SU-DHL-6 (cell line): Measurements from ENCODE around the gene PSMB8.

Experiments used
- H2AFZ ChIP-seq: fragments of 200-600 bp; sonication (generic); 2 replicates; pipeline ENCODE4 v1.6.1; 2014; ENCODE audit warnings: low read depth, mild to moderate bottlenecking, moderate library complexity, mixed read lengths, antibody characterized with exemption, low read length; ENCODE audit not compliant: severe bottlenecking
- H3F3A ChIP-seq: fragments of 200-600 bp; shearing (Covaris generic); 2 replicates; pipeline ENCODE4 v1.6.0; 2016; ENCODE audit warnings: antibody characterized with exemption, mild to moderate bottlenecking; ENCODE audit not compliant: insufficient read depth
- H3K27ac ChIP-seq: fragments of 200-600 bp; sonication (generic); 2 replicates; pipeline ENCODE4 v1.5.1; 2016; ENCODE audit warnings: low read depth, mild to moderate bottlenecking, low read length, moderate library complexity, mixed read lengths
- H3K27me3 ChIP-seq: fragments of 200-600 bp; sonication (generic), shearing (Covaris generic); 2 replicates; pipeline ENCODE4 v1.6.0; 2014; ENCODE audit warnings: mild to moderate bottlenecking, low read length
- H3K36me3 ChIP-seq: fragments of 200-600 bp; sonication (generic); 2 replicates; pipeline ENCODE4 v1.6.1; 2014; ENCODE audit warnings: mild to moderate bottlenecking, low read length, mixed read lengths
- H3K4me2 ChIP-seq: fragments of 300-600, 200-600 bp; shearing (Covaris generic), sonication (generic); 2 replicates; pipeline ENCODE4 v1.6.0; 2014; ENCODE audit warnings: low read length, low read depth, mild to moderate bottlenecking; ENCODE audit not compliant: poor library complexity, severe bottlenecking
- H3K4me3 ChIP-seq: fragments of 200-600 bp; sonication (generic); 2 replicates; pipeline ENCODE4 v1.5.1; 2014; ENCODE audit warnings: antibody characterized with exemption, low read length, mild to moderate bottlenecking, mixed read lengths; ENCODE audit not compliant: insufficient read depth, poor library complexity, severe bottlenecking
- H3K79me2 ChIP-seq: fragments of 200-600 bp; sonication (generic); 2 replicates; pipeline ENCODE4 v1.6.1; 2014; ENCODE audit warnings: mild to moderate bottlenecking, low read length, moderate library complexity; ENCODE audit not compliant: insufficient read depth
- H3K9ac ChIP-seq: fragments of 200-600 bp; sonication (generic); 2 replicates; pipeline ENCODE4 v1.7.0; 2014; ENCODE audit warnings: mild to moderate bottlenecking, low read length
- H3K9me2 ChIP-seq: fragments of 200-600 bp; sonication (generic); replicated peaks from 2 replicates; pipeline ENCODE4 v1.6.1; 2014; ENCODE audit warnings: low read length; ENCODE audit not compliant: insufficient read depth
- H3K9me3 ChIP-seq: fragments of 200-600 bp; sonication (generic); 2 replicates; pipeline ENCODE4 v1.6.1; 2014; ENCODE audit warnings: low read length, mixed read lengths; ENCODE audit not compliant: insufficient read depth
- H4K20me1 ChIP-seq: fragments of 200-600 bp; sonication (generic); 2 replicates; pipeline ENCODE4 v1.6.1; 2014; ENCODE audit warnings: low read depth, mild to moderate bottlenecking, antibody characterized with exemption, low read length, moderate library complexity, mixed read lengths
- CTCF ChIP-seq: fragments of 200-600 bp; sonication (generic); IDR thresholded peaks from one replicate; pipeline ENCODE4 v1.5.1; 2017; ENCODE audit warnings: antibody characterized with exemption, mild to moderate bottlenecking, low read length, moderate library complexity; ENCODE audit not compliant: insufficient read depth, poor library complexity, severe bottlenecking
- EZH2phosphoT487 ChIP-seq: fragments of 200-600 bp; sonication (generic), shearing (Covaris generic); conservative IDR thresholded peaks from 2 replicates; pipeline ENCODE4 v1.6.1; 2018; ENCODE audit warnings: mild to moderate bottlenecking, antibody characterized with exemption, low read length, moderate library complexity, mixed read lengths

The PSMB8 gene

GRCh38 chr6:32815115-32815514, 28.7 kb downstream of the PSMB8 start:
- Histone ChIP-seq H3K4me3 (peak overlapping the region; percentile 45), H3K27ac (peak overlapping the region; percentile 85), H3K36me3 (peaks cover 14% of the 10 kb centered on the region; the same call in 1 of the 2 replicates), H3K27me3 (no peaks in the 10 kb centered on the region), H3K4me2 (peak overlapping the region; percentile 61), H2AFZ (no peak overlapping the region), H3K9ac (peak overlapping the region; percentile 61), H3F3A (peaks cover 26% of the 10 kb centered on the region), H3K79me2 (peaks cover 12% of the 10 kb centered on the region; the same call in 1 of the 2 replicates), H4K20me1 (no peaks in the 10 kb centered on the region), H3K9me2 (no peaks in the 10 kb centered on the region), H3K9me3 (no peaks in the 10 kb centered on the region)
- TF ChIP-seq CTCF, result no peak
- TF ChIP-seq EZH2phosphoT487, result no peak

DNA sequence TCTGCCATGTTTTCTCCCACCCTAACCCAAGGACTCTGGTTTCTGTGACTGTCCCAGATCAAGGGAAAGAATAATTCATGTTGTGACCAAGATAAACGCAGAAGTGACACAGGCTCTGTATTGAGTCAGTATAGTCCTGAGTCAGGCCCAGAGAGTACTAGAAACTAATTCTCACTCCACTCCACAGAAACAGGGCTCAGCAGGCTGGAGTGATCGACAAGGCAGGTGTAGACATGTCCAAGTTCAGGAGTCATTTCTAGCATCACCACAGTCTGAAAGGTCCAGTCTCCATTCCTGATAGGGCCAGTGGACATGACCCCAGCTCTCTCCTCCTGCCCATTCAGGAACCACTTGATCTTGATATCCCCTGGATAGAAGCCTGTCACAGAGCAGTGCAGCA, 29.7 kb downstream of the PSMB8 start:
- H3K4me2 ChIP-seq, result peak overlapping the region; percentile 61
- TF ChIP-seq CTCF (no peak), EZH2phosphoT487 (no peak)
- H3K27me3 ChIP-seq, result no peaks in the 10 kb centered on the region
- no peaks in the 10 kb centered on the region for H3K9me3 ChIP-seq
- no peaks in the 10 kb centered on the region for H4K20me1 ChIP-seq
- H3K79me2 ChIP-seq, result peaks cover 12% of the 10 kb centered on the region; the same call in 1 of the 2 replicates
- H3K4me3 ChIP-seq, result no peak overlapping the region
- no peak overlapping the region for H2AFZ ChIP-seq
- no peaks in the 10 kb centered on the region for H3K9me2 ChIP-seq
- H3F3A ChIP-seq, result peaks cover 31% of the 10 kb centered on the region
- peak overlapping the region; percentile 85 for H3K27ac ChIP-seq
- H3K9ac ChIP-seq, result no peak overlapping the region
- H3K36me3 ChIP-seq, result peaks cover 14% of the 10 kb centered on the region; the same call in 1 of the 2 replicates

DNA sequence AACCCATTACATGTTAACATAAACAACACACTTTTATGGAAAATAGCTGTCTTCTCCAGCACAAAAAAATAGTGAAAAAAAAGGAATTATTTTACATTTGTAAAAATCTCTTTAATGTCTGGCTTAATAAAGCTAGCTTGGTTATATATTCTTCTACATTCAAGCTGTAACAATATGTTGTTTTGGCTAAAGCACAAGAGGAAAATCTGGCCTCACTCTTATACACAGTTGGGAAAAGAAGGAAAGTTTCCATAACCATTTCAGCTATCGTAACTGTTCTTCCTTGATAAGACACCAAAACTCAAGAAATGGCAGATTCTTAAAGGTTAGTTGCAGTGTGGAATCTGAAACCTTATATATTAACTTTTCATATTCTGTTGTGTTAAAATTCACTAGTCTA, 34.7 kb downstream of the PSMB8 start:
- Histone ChIP-seq H3K9me2 (no peaks in the 10 kb centered on the region), H3K4me3 (no peak overlapping the region)

More for the DNA sequence above, 34.7 kb downstream of the PSMB8 start:
- H3K9ac ChIP-seq, result no peak overlapping the region
- no peaks in the 10 kb centered on the region for H4K20me1 ChIP-seq
- H3K27ac ChIP-seq, result no peak overlapping the region
- no peak overlapping the region for H2AFZ ChIP-seq
- no peaks in the 10 kb centered on the region for H3K79me2 ChIP-seq
- 0 out of 2 replicates have a peak, but pooled peaks cover 8% of the 10 kb centered on the region for H3K36me3 ChIP-seq
- no peak overlapping the region for H3K4me2 ChIP-seq
- TF ChIP-seq CTCF, result no peak
- no peak for TF ChIP-seq EZH2phosphoT487
- H3F3A ChIP-seq, result peaks cover 11% of the 10 kb centered on the region; the same call in 1 of the 2 replicates
- H3K9me3 ChIP-seq, result no peaks in the 10 kb centered on the region
- no peaks in the 10 kb centered on the region for H3K27me3 ChIP-seq
